ENCODE results near the gene CARM1. TPM values are rescaled to one million over a fixed set of nuclear protein-coding genes. Genes with fewer than 3 reads are reported as not detected.

CARM1 gene
- total and polyA plus RNA-seq, 11 donors, result 22.4 to 39.5 (median 29.3) TPM

- no peak overlapping the region for H3K27ac ChIP-seq
- H3K4me3 ChIP-seq, result no peak overlapping the region
- no peaks in the 10 kb centered on the region for H3K9me3 ChIP-seq
- intact Hi-C loops (cut with DNase I), result no loop called here
- H3K27me3 ChIP-seq, result no peaks in the 10 kb centered on the region
- ATAC-seq, result peak in 1 of 4 donors; percentile 6
- peak in 2 of 5 donors; percentile 7 to 58 for DNase-seq
- WGBS, 4 donors, result 79 to 87% (median 85%) methylated on average over 9 to 19 of the region's 19 CpGs
- TF ChIP-seq POLR2A (IDR thresholded peaks at IDR 0.05), result no peak
- peaks cover 0 to 96% (median 79%) of the 10 kb centered on the region in 9 donors for H3K36me3 ChIP-seq
- no peaks in the 10 kb centered on the region for H3K4me1 ChIP-seq
Measured at GRCh38 chr19:10915130-10916091, 44.1 kb downstream of the CARM1 start.

- DNase-seq, result peak in 2 of 5 donors; percentile 7 to 15
- 91 to 92% (median 92%) methylated on average over 6 of the region's 6 CpGs for WGBS, 4 donors
- intact Hi-C loops (cut with DNase I), result no loop called here
Measured at GRCh38 chr19:10916602-10917001, 45.2 kb downstream of the CARM1 start.

GRCh38 chr19:10918359-10918758, 47.0 kb downstream of the CARM1 start:
- ATAC-seq (no peak), DNase-seq (peak in 1 of 5 donors; percentile 3)
- TF ChIP-seq POLR2A (IDR thresholded peaks at IDR 0.05) (no peak), CTCF (IDR thresholded peaks at IDR 0.05) (no peak)
- Histone ChIP-seq H3K4me1 (no peaks in the 10 kb centered on the region), H3K9me3 (no peaks in the 10 kb centered on the region), H3K27ac (no peak overlapping the region), H3K27me3 (no peaks in the 10 kb centered on the region), H3K36me3 (peaks cover 0 to 96% (median 78%) of the 10 kb centered on the region in 9 donors), H3K4me3 (no peak overlapping the region)
- 94 to 96% (median 95%) methylated on average over 11 of the region's 11 CpGs for WGBS, 4 donors
- intact Hi-C loops (cut with DNase I), result no loop called here

More at GRCh38 chr19:10916602-10917001, 45.2 kb downstream of the CARM1 start:
- no peak for ATAC-seq
- H3K4me1 ChIP-seq, result no peaks in the 10 kb centered on the region
- TF ChIP-seq CTCF (IDR thresholded peaks at IDR 0.05) (no peak), POLR2A (IDR thresholded peaks at IDR 0.05) (no peak)
- H3K27me3 ChIP-seq, result no peaks in the 10 kb centered on the region
- peaks cover 0 to 96% (median 79%) of the 10 kb centered on the region in 9 donors for H3K36me3 ChIP-seq
- H3K4me3 ChIP-seq, result no peak overlapping the region
- H3K9me3 ChIP-seq, result no peaks in the 10 kb centered on the region
- H3K27ac ChIP-seq, result no peak overlapping the region

GRCh38 chr19:10919352-10920287, 48.3 kb downstream of the CARM1 start:
- no peak for DNase-seq
- intact Hi-C loops (cut with DNase I), result no loop called here

More at GRCh38 chr19:10919352-10920287, 48.3 kb downstream of the CARM1 start:
- no peak overlapping the region for H3K4me3 ChIP-seq
- H3K27ac ChIP-seq, result no peak overlapping the region
- 73 to 80% (median 73%) methylated on average over 21 to 26 of the region's 26 CpGs for WGBS, 4 donors
- no peaks in the 10 kb centered on the region for H3K27me3 ChIP-seq
- peak in 1 of 4 donors; percentile 31 for ATAC-seq
- H3K9me3 ChIP-seq, result no peaks in the 10 kb centered on the region
- TF ChIP-seq CTCF (IDR thresholded peaks at IDR 0.05) (no peak), POLR2A (IDR thresholded peaks at IDR 0.05) (no peak)
- H3K36me3 ChIP-seq, result peaks cover 0 to 93% (median 79%) of the 10 kb centered on the region in 9 donors
- H3K4me1 ChIP-seq, result no peaks in the 10 kb centered on the region
